ENCODE measurements around the gene HYCC2. TPM values are rescaled to one million over a fixed set of nuclear protein-coding genes. Genes with fewer than 3 reads are reported as not detected.

The HYCC2 gene
- total and polyA plus RNA-seq, 2 donors (not counting 1 experiment from before 2014, with no cell fraction given) = 3.6 to 30.1 TPM

DNA sequence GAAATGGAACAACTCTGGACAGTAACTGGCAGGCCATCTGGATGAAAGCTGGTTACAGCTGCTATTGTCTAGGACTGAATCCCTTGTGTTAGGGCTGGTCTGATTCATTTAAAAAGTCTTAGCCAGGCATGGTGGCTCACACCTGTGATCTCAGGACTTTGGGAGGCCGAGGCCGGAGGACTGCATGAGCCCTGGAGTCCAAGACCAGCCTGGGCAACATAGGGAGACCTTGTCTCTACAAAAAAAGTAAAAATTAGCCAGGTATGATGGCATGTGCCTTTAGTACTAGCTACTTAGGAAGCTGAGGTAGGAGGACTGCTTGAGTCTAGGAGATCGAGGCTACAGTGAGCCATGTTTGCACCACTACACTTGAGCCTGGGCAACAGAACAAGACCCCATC is 29.0 kb upstream of the HYCC2 start:
- Histone ChIP-seq H3K4me2 (replicated peaks; ENCODE audit: low read depth, low read length, poor library complexity, severe bottlenecking) (no peak overlapping the region), H3K9me3 (ENCODE audit: control extremely low read depth in 1 of 3, control insufficient read depth in 2 of 3, insufficient read depth in 1 of 3, low read length in 2 of 3) (no peaks in the 10 kb centered on the region), H3K79me2 (ENCODE audit: control insufficient read depth, insufficient read depth, low read length) (no peaks in the 10 kb centered on the region), H3K9ac (ENCODE audit: low read length) (no peak overlapping the region), H3K27ac (ENCODE audit: low read length in 2 of 2) (no peak overlapping the region), H3K4me1 (ENCODE audit: control insufficient read depth in 2 of 2, insufficient read depth in 2 of 2, low read length in 2 of 2) (no peaks in the 10 kb centered on the region), H4K20me1 (ENCODE audit: control insufficient read depth, insufficient read depth, low read length, poor library complexity, severe bottlenecking) (no peaks in the 10 kb centered on the region), H2AFZ (ENCODE audit: insufficient read depth, low read depth, low read length, poor library complexity, severe bottlenecking) (no peak overlapping the region), H3K27me3 (replicated peaks in 1 of 4; ENCODE audit: control extremely low read depth in 1 of 4, control insufficient read depth in 3 of 4, insufficient read depth in 4 of 4, low read length in 3 of 4) (no peaks in the 10 kb centered on the region), H3K4me3 (ENCODE audit: control extremely low read depth in 1 of 5, extremely low read depth in 1 of 5, insufficient read depth in 1 of 5, low read depth in 2 of 5, low read length in 4 of 5) (no peak overlapping the region), H3K36me3 (replicated peaks in 1 of 2; ENCODE audit: control extremely low read depth in 1 of 2, control insufficient read depth in 1 of 2, extremely low read depth in 1 of 2, insufficient read depth in 2 of 2, low read length in 1 of 2) (peaks cover 0 to 2% of the 10 kb centered on the region in 2 experiments)
- intact Hi-C loops (cut with micrococcal nuclease) = no loop called here
- POLR2A ChIA-PET = interaction anchor here (0.6 kb wide), 1 partner anchor 336 kb away, joined by 3 read pairs; no protein-coding TSS in a partner anchor
- no peaks in the 10 kb centered on the region for H3K9me3 Mint-ChIP-seq (ENCODE audit: insufficient read depth)
- 93% methylated on average over 3 of the region's 3 CpGs for WGBS (ENCODE audit: insufficient coverage)
- peaks cover 4% of the 10 kb centered on the region for H3K4me1 Mint-ChIP-seq
- TF ChIP-seq EZH2 (IDR thresholded peaks at IDR 0.05; ENCODE audit: borderline replicate concordance, insufficient read depth, low read depth, low read length, poor library complexity, severe bottlenecking) = no peak
- TF ChIP-seq, protein P1, sequence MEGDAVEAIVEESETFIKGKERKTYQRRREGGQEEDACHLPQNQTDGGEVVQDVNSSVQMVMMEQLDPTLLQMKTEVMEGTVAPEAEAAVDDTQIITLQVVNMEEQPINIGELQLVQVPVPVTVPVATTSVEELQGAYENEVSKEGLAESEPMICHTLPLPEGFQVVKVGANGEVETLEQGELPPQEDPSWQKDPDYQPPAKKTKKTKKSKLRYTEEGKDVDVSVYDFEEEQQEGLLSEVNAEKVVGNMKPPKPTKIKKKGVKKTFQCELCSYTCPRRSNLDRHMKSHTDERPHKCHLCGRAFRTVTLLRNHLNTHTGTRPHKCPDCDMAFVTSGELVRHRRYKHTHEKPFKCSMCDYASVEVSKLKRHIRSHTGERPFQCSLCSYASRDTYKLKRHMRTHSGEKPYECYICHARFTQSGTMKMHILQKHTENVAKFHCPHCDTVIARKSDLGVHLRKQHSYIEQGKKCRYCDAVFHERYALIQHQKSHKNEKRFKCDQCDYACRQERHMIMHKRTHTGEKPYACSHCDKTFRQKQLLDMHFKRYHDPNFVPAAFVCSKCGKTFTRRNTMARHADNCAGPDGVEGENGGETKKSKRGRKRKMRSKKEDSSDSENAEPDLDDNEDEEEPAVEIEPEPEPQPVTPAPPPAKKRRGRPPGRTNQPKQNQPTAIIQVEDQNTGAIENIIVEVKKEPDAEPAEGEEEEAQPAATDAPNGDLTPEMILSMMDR (IDR thresholded peaks at IDR 0.05) = no peak
- no peaks in the 10 kb centered on the region for H3K27me3 Mint-ChIP-seq
- DNase-seq = no peak
- no peak overlapping the region for H3K27ac Mint-ChIP-seq
- no peak for ATAC-seq (ENCODE audit: low read depth)
- CTCF ChIA-PET = interaction anchor here (0.6 to 1.5 kb wide), 2 partner anchors 13 to 15 kb away, joined by 3 read pairs; partner anchors contain the start of gene CFLAR
- no peak overlapping the region for H3K4me3 Mint-ChIP-seq

DNA sequence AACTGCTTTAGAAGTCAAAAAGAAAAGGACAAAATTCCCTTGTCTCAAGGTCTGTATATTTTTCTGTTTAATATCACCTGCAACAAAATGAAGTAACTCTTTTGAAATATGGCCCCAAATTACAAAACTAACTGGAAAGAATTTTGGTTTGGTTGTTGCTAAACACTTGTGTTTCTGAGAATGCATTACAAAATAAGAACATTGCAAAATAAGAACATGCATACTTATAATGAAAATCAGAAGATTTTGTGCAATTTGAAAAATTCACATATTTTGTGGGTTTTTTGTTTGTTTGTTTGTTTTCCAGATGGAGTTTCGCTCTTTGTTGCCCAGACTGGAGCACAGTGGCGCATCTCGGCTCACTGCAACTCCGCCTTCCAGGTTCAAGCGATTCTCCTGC is 22.1 kb upstream of the HYCC2 start:
- H3K9me3 ChIP-seq (ENCODE audit: control extremely low read depth in 1 of 3, control insufficient read depth in 2 of 3, insufficient read depth in 1 of 3, low read length in 2 of 3) = no peaks in the 10 kb centered on the region
- H3K4me1 ChIP-seq (ENCODE audit: control insufficient read depth in 2 of 2, insufficient read depth in 2 of 2, low read length in 2 of 2) = no peaks in the 10 kb centered on the region
- H3K27ac ChIP-seq (ENCODE audit: low read length in 2 of 2) = no peak overlapping the region
- no peaks in the 10 kb centered on the region for H3K79me2 ChIP-seq (ENCODE audit: control insufficient read depth, insufficient read depth, low read length)
- H3K27me3 ChIP-seq (replicated peaks in 1 of 4; ENCODE audit: control extremely low read depth in 1 of 4, control insufficient read depth in 3 of 4, insufficient read depth in 4 of 4, low read length in 3 of 4) = no peaks in the 10 kb centered on the region
- H3K4me2 ChIP-seq (replicated peaks; ENCODE audit: low read depth, low read length, poor library complexity, severe bottlenecking) = no peak overlapping the region
- CTCF ChIA-PET = interaction anchor here (0.6 to 1.6 kb wide), 3 partner anchors 11 to 65 kb away, joined by 4 read pairs; no protein-coding TSS in a partner anchor
- peaks cover 2 to 5% of the 10 kb centered on the region in 2 experiments for H3K36me3 ChIP-seq (replicated peaks in 1 of 2; ENCODE audit: control extremely low read depth in 1 of 2, control insufficient read depth in 1 of 2, extremely low read depth in 1 of 2, insufficient read depth in 2 of 2, low read length in 1 of 2)
- TF ChIP-seq, protein P1 (IDR thresholded peaks at IDR 0.05) = no peak
- TF ChIP-seq EZH2 (IDR thresholded peaks at IDR 0.05; ENCODE audit: borderline replicate concordance, insufficient read depth, low read depth, low read length, poor library complexity, severe bottlenecking) = no peak
- no peak overlapping the region for H3K4me3 Mint-ChIP-seq
- H3K27ac Mint-ChIP-seq = no peak overlapping the region
- H3K4me3 ChIP-seq (ENCODE audit: control extremely low read depth in 1 of 5, extremely low read depth in 1 of 5, insufficient read depth in 1 of 5, low read depth in 2 of 5, low read length in 4 of 5) = no peak overlapping the region
- intact Hi-C loops (cut with micrococcal nuclease) = no loop called here
- H3K9ac ChIP-seq (ENCODE audit: low read length) = no peak overlapping the region
- no peak for DNase-seq
- H2AFZ ChIP-seq (ENCODE audit: insufficient read depth, low read depth, low read length, poor library complexity, severe bottlenecking) = no peak overlapping the region
- H3K27me3 Mint-ChIP-seq = no peaks in the 10 kb centered on the region
- no peaks in the 10 kb centered on the region for H3K4me1 Mint-ChIP-seq
- no peaks in the 10 kb centered on the region for H4K20me1 ChIP-seq (ENCODE audit: control insufficient read depth, insufficient read depth, low read length, poor library complexity, severe bottlenecking)
- WGBS (ENCODE audit: insufficient coverage) = 80% methylated on average over 4 of the region's 5 CpGs
- no peaks in the 10 kb centered on the region for H3K9me3 Mint-ChIP-seq (ENCODE audit: insufficient read depth)
- no peak for ATAC-seq (ENCODE audit: low read depth)
- POLR2A ChIA-PET = no interaction called here

All from B cell (primary cell).